Activated CD8-positive, alpha-beta T cell treated with anti-CD3 and anti-CD28 coated beads for 36 hours (primary cell): ENCODE results near the gene CASD1. TPM values are rescaled to one million over a fixed set of nuclear protein-coding genes. Genes with fewer than 3 reads are reported as not detected.

Experiments used
- ATAC-seq: fragments of 200-7000 bp; cut with Tn5 transposase; one replicate; pipeline ENCODE4 v1.10.0; 2021; ENCODE audit warnings: mild to moderate bottlenecking, moderate library complexity
- CTCF ChIA-PET: fragments of 350-600 bp; sonication (Branson Sonifier 250); formaldehyde crosslinking; loops from one replicate; lab custom pipeline; 2021; ENCODE audit warnings: antibody characterized with exemption; lab: Charles Lee
- POLR2A ChIA-PET: fragments of 350-600 bp; sonication (Branson Sonifier 250); formaldehyde crosslinking; loops from one replicate; lab custom pipeline; 2021; ENCODE audit warnings: antibody characterized with exemption; lab: Charles Lee
- DNase-seq: peaks from one replicate; pipeline ENCODE4 v3.0.0-alpha.2; 2020
- H3K27ac Mint-ChIP-seq: one replicate; pipeline ENCODE4 v1.8.0; 2021; ENCODE audit warnings: mild to moderate bottlenecking, mixed read lengths
- H3K27me3 Mint-ChIP-seq: one replicate; pipeline ENCODE4 v1.8.0; 2021; ENCODE audit warnings: mixed read lengths
- H3K36me3 Mint-ChIP-seq: one replicate; pipeline ENCODE4 v1.8.0; 2021; ENCODE audit warnings: low read depth, mixed read lengths
- H3K4me1 Mint-ChIP-seq: one replicate; pipeline ENCODE4 v1.8.0; 2021; ENCODE audit warnings: low read depth, mixed read lengths
- H3K4me3 Mint-ChIP-seq: one replicate; pipeline ENCODE4 v1.8.0; 2021; ENCODE audit warnings: mild to moderate bottlenecking, moderate library complexity, mixed read lengths
- H3K9me3 Mint-ChIP-seq: one replicate; pipeline ENCODE4 v1.8.0; 2021; ENCODE audit warnings: mixed read lengths
- intact Hi-C: fragments of 100-400 bp; cut with micrococcal nuclease; formaldehyde crosslinking; loops from one replicate; pipeline ENCODE4 v1.10.0; 2022
- total RNA-seq, 2 experiments: library from RNA; stranded (reverse); gene quantifications; one replicate each; pipeline ENCODE4 v1.2.3, GENCODE V29; 2021
- TF ChIP-seq, protein P1 (sequence below): fragments of 200-600 bp; IDR thresholded peaks from one replicate; pipeline ENCODE4 v1.8.0; 2022; ENCODE audit warnings: antibody characterized with exemption, mild to moderate bottlenecking

Gene CASD1
- total RNA-seq, 2 experiments from 2014 or later, result 12.9 to 17.0 TPM

DNA sequence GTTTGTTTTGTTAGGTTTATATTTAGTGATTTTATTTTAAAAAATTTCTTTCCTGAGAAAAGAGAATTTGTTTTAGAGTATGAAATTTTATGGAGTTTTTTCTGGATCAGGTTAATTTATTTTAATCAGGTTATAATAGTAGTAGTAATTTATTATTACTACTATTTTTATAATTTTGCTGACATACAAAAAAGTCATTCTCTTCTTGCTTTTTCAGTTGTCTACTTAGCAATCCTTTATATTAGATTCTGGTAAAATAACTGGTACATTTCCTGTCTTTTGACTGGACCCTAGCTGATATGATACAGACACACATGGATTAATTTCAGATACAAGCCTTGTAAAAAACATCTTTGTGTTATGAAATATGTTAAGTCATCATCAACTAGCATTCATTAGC is 5.3 kb downstream of the CASD1 start:
- CTCF ChIA-PET, result no interaction called here
- POLR2A ChIA-PET, result no interaction called here
- Mint-ChIP-seq H3K27ac (no peak overlapping the region), H3K27me3 (no peaks in the 10 kb centered on the region), H3K9me3 (no peaks in the 10 kb centered on the region), H3K36me3 (peaks cover 16% of the 10 kb centered on the region), H3K4me1 (peaks cover 48% of the 10 kb centered on the region), H3K4me3 (no peak overlapping the region)
- no peak for DNase-seq
- TF ChIP-seq, protein P1, sequence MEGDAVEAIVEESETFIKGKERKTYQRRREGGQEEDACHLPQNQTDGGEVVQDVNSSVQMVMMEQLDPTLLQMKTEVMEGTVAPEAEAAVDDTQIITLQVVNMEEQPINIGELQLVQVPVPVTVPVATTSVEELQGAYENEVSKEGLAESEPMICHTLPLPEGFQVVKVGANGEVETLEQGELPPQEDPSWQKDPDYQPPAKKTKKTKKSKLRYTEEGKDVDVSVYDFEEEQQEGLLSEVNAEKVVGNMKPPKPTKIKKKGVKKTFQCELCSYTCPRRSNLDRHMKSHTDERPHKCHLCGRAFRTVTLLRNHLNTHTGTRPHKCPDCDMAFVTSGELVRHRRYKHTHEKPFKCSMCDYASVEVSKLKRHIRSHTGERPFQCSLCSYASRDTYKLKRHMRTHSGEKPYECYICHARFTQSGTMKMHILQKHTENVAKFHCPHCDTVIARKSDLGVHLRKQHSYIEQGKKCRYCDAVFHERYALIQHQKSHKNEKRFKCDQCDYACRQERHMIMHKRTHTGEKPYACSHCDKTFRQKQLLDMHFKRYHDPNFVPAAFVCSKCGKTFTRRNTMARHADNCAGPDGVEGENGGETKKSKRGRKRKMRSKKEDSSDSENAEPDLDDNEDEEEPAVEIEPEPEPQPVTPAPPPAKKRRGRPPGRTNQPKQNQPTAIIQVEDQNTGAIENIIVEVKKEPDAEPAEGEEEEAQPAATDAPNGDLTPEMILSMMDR, result no peak
- intact Hi-C loops, result loop anchor here (10.0 kb wide), 1 partner anchor 140 kb away; the partner anchor contains the start of gene SGCE
- no peak for ATAC-seq

DNA sequence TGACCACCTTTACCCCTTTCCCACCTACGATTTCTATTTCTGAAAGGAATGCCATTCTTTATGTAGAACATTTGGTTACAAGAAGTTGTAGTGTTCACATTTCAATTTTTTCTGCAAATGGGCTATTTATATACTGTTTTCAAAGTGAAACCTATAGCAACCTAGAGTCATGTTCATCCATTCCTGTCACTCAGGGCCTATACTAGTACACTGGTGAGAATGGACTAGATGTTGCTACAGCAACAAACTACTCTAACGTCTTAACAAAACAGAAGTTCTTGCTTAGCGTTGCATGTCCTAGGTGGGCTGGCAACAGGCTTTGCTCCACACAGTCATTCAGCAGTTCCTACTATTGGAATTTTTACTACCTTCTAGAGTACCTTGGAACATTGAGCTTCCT is 16.3 kb downstream of the CASD1 start:
- POLR2A ChIA-PET, result no interaction called here
- peaks cover 12% of the 10 kb centered on the region for H3K36me3 Mint-ChIP-seq
- H3K4me1 Mint-ChIP-seq, result no peaks in the 10 kb centered on the region
- ATAC-seq (no peak), DNase-seq (no peak)
- CTCF ChIA-PET, result interaction anchor here (0.5 kb wide), 1 partner anchor 108 kb away, joined by 3 read pairs; no protein-coding TSS in a partner anchor
- H3K4me3 Mint-ChIP-seq, result no peak overlapping the region
- intact Hi-C loops, result no loop called here
- no peak overlapping the region for H3K27ac Mint-ChIP-seq
- H3K27me3 Mint-ChIP-seq, result no peaks in the 10 kb centered on the region
- H3K9me3 Mint-ChIP-seq, result no peaks in the 10 kb centered on the region
- TF ChIP-seq, protein P1, result no peak

- no peaks in the 10 kb centered on the region for H3K9me3 Mint-ChIP-seq
- POLR2A ChIA-PET, result interaction anchor here (1.0 kb wide), 1 partner anchor 16 kb away, joined by 4 read pairs; no protein-coding TSS in a partner anchor
- H3K27me3 Mint-ChIP-seq, result no peaks in the 10 kb centered on the region
- DNase-seq (no peak), ATAC-seq (no peak)
- peaks cover 17% of the 10 kb centered on the region for H3K36me3 Mint-ChIP-seq
- intact Hi-C loops, result no loop called here
- H3K4me1 Mint-ChIP-seq, result no peaks in the 10 kb centered on the region
- TF ChIP-seq, protein P1, result no peak
- no peak overlapping the region for H3K27ac Mint-ChIP-seq
- H3K4me3 Mint-ChIP-seq, result no peak overlapping the region
- CTCF ChIA-PET, result no interaction called here
Measured at GRCh38 chr7:94529516-94529915, 19.9 kb downstream of the CASD1 start.

- ATAC-seq, result no peak
- DNase-seq, result no peak
- TF ChIP-seq, protein P1, result no peak
- H3K27ac Mint-ChIP-seq, result no peak overlapping the region
- H3K9me3 Mint-ChIP-seq, result no peaks in the 10 kb centered on the region
- H3K4me1 Mint-ChIP-seq, result no peaks in the 10 kb centered on the region
- H3K27me3 Mint-ChIP-seq, result no peaks in the 10 kb centered on the region
- ChIA-PET CTCF (no interaction called here), POLR2A (interaction anchor here (1.0 kb wide), 1 partner anchor 17 kb away, joined by 4 read pairs; no protein-coding TSS in a partner anchor)
- peaks cover 17% of the 10 kb centered on the region for H3K36me3 Mint-ChIP-seq
- intact Hi-C loops, result no loop called here
- H3K4me3 Mint-ChIP-seq, result no peak overlapping the region
Measured at GRCh38 chr7:94530109-94530508, 20.5 kb downstream of the CASD1 start.

DNA sequence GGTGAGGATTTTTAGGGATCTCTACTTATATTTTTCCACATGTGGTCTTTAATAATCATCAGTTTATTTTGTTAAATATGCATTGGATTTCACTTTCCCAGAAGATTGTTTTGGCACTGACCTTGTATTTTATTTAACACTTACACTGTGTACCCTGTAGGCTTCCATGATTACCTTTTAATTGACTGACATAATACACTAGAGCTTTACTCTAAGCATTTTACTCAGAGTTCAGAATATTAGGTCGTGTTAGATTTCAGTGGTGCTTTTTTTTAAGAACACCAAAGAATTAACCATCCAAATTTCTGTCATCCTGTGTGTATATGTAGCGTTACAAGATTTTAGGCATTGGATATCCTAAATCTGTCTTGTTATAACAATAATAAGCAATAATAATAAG is 23.1 kb downstream of the CASD1 start:
- POLR2A ChIA-PET, result no interaction called here
- ATAC-seq, result no peak
- intact Hi-C loops, result no loop called here

More for the DNA sequence above, 23.1 kb downstream of the CASD1 start:
- no peak for DNase-seq
- TF ChIP-seq, protein P1, result no peak
- Mint-ChIP-seq H3K27me3 (no peaks in the 10 kb centered on the region), H3K36me3 (peaks cover 18% of the 10 kb centered on the region), H3K4me3 (no peak overlapping the region), H3K9me3 (no peaks in the 10 kb centered on the region), H3K4me1 (no peaks in the 10 kb centered on the region), H3K27ac (no peak overlapping the region)
- CTCF ChIA-PET, result no interaction called here
